HG02759 (cell line): ENCODE results near the gene PDE8A.

Experiments used
- ATAC-seq: cut with Tn5 transposase; IDR thresholded peaks from one replicate; pipeline ENCODE4 v1.9.1; 2021; ENCODE audit warnings: mild to moderate bottlenecking, moderate library complexity; ENCODE audit not compliant: unreplicated experiment

Gene PDE8A

DNA sequence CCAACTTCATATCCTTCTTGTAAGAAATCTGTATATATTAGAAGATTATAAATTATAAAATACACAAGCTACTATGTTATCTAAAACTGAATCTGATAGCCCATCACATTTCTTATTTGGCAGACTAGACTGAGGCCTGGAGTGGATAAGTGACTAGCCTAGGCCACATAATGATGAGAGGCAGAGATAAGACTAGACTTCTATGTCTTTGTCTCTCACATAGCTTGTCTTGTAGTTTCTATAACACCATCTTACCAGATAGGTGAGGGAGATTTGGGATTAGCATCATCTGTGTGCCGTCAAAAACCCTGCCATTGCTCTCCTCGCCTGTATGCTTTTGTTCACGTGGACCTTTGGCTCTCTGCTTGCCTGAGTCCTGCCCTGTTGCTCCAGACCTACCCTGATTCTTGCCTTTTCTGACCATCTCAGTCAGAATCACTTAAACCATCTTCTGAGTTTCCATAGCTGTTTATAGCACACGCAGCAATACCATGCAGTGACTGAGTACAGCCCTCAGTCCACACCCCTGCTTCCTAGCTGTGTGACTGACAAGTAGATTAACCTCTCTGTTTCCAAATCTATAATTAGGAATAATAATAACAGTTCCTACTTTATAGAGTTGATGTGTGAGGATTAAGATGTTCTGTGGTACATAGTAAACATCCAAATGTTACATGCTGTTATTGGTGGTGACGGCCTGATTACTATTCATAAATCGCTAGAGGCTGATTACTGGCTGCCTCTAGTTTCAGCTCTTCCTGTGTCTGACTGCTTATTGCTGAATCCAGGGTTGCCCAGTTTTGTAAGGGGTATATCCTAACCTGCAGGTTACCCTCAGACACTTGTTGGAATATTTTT lies 49.7 kb downstream of the PDE8A start:
- ATAC-seq: no peak

DNA sequence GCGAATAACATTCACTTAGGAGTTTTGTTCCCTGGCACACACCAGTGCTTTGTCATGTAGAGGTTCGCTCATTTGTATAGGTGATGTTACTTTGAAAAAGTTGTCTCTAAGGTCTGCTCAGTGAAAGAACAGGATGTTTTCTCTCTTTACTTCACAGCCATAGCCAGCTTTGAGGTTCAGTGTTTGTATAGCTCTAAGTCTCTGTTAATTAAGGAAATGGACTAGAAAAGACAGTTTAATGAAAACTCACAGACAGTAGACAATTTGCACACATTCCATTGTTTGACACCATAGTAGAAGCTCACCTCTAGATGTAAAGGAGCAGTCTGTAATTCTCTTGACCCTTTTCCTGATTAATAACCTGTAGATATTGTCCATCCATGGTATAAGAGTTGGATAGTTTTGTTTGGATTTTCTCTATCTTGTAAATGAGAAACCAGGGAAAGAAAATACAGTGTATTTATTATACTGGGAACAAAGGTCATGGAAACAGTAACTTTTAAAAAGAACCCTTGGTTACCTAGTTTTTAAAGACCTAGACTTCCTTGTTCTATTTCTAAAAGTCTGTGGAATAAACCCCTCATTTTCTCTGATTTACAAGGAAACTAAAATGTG lies 50.4 kb downstream of the PDE8A start:
- ATAC-seq: no peak

DNA sequence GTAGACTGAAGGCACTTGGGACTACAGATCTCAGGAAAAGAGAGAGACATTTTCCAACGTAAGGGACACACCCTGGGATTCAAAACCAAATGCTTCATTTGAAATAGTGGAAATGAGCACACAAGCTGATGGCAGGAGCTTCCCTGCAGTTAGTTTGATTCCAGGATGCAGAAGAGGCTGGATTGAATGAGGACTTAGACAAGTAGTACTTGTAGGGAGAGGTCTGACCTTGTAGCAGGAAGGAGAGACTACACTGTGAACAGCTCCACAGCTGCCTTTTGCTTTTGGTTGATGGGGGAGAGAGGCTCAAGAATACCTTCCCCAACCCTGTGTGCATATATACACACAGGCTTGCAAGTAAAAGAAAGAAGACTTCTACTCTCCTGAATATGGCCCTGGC lies 51.5 kb downstream of the PDE8A start:
- no peak for ATAC-seq

DNA sequence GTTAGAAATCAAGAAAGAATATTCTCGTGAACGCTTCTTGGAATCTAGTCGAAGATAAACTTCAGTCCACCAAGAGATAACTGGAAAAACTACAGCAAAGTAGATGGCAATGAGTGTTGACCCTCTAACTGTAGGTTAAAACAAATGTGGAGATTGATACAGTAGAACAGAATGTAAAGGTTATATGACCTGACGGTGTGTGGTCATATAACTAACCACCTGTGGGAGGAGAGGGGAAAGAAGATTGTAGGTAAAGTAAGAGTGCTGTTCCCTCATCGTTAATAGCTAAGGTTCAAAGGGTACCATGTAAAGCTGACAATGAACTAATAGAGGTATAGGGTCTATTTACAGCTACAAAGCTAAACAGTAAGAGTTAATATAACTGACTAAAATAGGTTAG lies 52.6 kb downstream of the PDE8A start:
- no peak for ATAC-seq

DNA sequence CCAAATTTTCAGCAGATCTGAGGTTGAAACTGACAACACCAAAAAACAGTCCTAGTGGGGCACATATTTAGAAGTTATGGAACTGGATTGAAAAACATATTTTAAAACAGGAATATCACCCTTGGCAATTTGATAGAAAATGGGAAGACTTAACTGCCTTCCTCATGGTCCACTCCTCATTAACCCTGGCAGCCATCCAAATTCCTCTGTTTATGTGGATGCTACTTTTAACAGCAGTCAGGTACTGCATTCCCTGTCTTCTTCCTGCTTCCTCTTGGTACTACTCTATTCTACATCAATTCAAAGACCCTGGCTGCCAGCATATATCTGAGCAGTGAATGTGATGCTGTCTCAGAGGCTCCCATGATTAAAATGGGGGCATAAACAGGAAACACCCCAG lies 54.3 kb downstream of the PDE8A start:
- ATAC-seq: no peak

DNA sequence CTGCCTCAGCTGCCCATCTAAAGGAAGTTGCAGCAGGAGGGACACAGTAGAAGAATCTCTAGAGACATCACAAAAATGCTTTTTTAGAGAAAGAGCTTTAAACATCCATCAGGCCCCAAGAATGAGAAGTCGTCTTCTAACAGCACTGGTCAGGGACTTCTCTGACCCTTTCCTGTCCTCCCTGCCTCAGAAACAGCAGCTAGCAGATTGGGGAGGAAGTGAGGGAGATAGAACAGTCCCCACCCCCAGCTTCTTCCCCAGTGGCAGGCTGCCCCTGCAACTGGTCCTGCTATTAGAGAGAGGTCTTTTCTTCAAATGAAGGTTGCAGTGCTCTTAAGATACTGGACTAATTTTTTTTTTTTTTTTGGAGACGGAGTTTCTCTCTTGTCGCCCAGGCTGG lies 55.1 kb downstream of the PDE8A start:
- peak; percentile 45 for ATAC-seq

DNA sequence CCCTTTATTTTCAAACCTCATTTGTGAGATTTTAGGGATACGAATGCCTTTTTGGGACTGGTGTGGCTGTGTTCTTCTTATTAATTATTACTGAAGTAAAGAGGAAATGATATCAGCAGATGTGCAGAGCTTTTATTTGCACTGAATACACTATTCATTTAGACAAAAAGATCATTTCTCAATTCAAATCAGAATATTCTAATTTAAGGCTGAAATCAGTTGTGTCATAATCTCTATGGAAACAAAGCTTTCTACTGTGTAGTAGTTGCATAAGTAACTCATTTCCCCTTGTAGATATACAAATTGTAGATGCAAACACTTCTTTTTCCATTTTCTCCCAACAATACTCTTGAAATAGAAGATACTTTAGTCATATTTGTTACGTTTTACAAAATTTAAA lies 56.0 kb downstream of the PDE8A start:
- no peak for ATAC-seq

DNA sequence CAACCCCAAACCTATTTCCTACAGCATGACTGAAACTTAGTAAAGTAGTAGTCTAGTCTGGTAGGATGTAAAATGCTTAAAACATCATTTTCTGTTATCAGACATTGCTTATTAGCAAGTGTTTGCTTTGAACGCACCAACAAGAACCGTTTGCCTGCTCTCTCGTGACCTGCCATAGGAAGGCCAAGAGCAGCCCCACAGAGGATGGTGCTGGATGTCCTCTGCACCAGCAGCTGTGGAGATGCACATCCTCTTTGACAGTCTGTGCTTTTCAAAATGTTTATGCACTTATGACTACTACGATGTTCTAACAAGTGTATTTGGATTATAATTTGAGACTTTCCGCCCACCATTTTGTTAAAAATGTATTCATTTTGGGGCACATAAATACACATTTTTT lies 59.6 kb downstream of the PDE8A start:
- no peak for ATAC-seq

DNA sequence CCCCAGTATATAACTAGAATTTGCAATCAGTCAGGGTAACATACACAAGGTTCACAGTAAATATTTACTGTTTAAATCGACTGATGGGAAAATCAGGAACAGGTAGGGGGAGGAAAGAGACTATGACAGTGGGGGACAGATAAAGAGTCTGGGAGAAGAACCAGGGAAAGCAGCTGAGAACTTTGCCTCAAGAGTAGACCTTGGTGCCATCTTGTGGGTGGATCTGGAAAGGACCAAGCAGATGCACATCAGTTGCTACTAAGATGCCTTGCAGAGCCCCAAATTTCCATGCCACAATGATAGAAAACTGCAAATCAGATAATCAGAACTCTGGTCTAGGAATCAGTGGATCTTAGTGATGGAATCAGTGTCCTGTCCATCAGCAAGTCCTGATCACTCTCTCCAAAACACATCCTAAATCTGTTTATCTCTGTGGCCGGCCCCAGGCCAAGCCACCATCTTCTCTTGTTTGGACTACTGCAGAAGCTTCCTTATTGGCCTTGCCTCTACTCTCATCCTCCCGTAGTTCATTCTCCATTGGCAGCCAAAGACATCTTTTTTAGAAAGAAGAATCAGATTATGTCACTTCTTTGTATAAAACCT lies 62.7 kb downstream of the PDE8A start:
- ATAC-seq: no peak

DNA sequence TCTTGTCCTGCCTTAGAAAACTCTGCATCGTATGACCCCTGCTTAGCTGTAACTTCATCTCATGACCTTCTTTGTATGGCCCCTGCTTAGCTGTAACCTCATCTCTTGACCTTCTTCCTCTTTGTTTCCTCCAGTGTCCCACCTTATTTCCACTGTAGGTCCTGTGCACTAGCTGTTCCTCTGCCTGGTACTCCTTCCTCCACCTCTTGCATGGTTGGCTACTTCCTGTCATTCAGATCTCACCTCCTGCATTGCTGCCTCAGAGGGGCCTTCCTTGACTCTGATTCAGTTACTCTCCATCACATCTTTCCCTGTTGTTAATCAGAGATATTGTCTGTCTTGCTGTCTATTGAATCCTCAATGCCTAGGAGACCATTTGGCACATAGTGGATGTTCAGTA lies 63.2 kb downstream of the PDE8A start:
- ATAC-seq: no peak

DNA sequence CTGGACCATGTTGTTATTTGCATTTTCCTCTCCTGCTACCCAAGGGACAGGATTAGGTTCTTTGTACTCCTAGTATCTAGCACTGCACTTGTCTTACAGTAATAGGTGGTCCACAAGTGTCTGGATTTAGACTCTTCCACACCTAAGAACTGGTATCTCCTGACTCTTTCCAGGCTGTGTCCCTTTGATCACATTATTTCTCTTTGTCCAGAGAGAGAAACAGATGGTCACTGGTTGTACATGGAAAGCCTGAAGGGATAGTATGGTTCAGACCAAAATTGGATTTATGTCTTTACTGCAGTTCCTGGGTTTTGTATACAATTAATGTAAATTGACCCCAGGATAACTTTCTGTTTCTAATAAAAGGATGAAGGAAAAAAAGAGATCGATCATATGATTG lies 64.0 kb downstream of the PDE8A start:
- no peak for ATAC-seq

DNA sequence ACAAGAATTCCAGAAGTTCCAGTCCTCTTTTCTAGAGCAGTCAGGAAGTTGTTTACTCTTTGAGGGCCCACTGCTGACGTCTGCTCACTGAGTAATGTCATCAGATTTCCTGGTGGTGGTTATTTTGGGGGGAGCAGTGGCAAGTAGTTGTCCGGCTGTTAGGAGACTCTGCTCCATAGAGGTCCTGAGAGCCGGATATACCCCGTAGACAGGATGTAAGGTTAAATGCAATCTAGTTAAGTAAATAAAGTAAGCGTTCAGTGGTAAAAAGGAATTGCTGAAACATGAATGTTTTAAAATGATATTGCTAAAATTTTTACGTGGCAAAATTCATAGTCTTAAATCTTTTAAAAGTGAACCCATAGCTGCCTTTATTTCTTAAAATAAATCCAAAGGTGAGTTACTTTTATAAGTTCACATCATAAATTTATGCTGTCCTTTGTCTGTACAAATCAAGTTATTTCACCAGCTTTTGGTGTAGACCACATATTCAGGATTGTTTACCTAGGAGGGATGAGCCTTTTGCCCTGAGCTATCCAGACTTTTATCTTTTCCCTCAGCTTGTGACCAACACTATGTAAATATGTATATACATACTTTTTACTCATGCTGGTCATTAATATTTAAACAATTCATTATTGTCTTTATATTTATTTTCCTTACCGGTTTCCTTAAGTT lies 65.8 kb downstream of the PDE8A start:
- no peak for ATAC-seq

DNA sequence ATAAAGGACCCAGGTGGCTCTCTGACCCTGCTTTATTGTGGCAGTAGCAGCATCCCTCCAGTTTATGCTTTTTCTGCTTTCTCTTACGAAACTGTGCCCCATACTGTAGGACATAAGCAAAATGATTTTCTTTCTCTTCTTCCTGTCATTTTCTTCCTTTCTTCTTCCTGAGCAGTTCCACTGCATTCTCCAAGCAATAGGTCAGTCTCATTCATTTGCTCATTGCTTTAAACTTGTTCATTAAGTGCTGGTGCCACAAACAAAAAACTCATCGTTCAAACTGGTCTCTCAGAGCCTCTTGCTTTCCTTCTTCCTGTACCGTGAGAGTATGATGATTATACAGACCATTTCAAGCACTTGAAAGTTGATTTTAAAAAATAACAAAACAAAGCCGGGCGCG lies 66.8 kb downstream of the PDE8A start:
- ATAC-seq: no peak

DNA sequence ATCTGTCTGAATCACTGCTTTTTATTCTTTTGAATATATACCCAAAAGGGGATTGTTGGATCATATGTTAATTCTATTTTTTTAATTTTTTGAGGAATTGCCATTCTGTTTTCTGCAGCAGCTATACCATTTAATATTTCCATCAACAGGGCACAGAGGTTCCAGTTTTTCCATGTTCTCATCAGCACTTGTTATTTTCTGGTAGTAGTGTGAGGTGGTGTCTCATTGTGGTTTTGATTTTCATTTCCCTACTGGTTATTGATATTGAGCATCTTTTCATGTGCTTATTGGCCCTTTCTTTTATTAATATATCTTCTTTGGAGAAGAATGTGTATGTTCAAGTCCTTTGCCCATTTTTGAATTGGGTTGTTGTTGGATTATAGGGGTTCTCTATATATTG lies 68.1 kb downstream of the PDE8A start:
- ATAC-seq: no peak

DNA sequence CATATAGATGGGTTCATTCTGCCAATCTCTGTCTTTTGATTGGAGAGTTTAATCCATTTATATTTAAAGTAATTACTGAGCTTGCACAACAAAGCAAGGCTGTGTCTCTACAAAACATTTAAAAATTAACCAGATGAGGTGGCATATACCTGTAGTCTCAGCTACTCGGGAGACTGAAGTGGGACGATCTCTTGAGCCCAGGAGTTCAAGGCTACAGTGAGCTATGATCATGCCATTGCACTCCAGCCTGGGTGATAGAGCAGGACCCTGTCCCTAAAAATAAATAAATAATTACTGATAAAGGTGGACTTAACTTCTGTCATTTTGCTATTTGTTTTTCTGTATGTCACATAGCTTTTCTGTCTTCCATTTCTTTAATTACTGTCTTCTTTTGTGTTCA lies 78.1 kb downstream of the PDE8A start:
- ATAC-seq: no peak

DNA sequence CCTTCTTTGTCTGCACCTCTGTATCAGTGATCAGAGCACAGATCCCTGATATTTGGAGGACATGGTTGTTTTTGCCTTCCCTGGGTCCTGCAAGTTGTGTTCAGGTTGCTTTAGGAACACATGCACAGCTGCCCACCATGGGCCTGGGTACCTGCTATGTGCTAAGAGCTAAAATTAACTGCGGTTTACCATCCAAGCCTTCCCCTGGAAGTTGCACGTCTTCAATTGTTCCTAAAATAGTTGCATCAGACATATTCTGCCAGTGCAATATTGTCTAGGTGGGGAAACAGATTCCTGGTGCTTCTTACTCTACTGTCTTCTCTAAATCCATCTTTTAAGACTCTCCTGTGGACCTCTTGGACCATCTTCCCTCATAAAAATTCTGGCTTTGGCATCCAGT lies 80.9 kb downstream of the PDE8A start:
- no peak for ATAC-seq

DNA sequence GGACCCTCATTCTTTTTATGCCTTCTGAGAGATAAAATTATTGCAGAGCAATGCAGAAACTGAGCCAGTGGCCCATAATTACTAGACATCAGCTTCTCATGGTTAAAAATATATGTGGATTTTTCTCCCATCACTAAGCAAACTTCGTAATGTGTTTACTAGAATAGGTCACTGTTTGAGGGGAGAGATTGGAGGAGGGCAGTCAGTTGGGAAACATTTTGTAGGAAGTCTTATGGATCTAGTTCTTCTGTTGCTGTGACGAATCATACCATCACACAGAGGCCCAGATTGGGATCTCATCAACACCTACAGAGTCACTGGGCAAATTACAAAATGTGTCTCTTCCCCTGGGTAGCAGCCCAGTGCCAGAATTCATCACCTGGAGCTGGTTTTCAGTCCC lies 81.4 kb downstream of the PDE8A start:
- ATAC-seq: no peak

DNA sequence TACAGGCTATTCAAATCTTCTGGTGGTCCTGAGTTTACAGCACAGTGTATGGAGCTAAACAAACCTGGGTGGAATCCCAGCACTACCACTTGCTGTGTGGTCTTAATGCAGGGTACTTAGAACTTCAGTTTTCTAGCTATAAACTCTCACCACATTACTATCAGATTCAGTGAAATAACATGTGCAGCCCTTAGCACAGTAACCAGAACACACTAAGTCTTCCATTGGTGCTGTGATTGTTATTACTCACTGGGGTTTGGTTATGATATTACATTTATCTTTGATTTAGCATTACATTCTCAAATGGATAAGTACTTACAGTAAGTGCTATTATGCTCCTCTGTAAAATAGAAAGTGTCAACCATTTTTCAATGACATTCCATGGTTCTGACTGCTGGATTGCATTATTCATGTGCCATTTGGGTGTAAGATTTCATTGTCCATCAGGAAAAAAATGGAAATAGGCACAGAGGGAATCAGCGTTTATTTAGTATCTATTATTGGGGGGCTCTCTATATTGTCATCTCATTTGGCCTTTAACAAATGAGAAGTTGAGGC lies 81.9 kb downstream of the PDE8A start:
- no peak for ATAC-seq

DNA sequence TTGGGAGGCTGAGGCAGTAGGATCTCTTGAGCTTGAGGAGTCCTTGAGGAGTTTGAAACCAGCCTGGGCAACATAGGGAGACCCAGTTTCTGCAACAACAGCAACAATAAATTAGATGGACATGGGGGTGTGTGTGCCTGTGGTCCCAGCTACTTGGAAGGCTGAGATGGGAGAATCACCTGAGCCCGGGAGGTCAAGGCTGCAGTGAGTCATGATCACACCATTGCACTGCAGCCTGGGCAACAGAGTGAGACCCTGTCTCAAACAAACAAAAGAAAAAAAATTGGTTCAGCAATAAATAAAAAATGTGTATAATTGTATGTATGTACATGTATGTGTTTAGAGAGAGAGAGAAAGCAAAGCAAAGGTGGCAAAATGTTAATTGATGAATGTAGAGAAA lies 83.1 kb downstream of the PDE8A start:
- ATAC-seq: no peak

DNA sequence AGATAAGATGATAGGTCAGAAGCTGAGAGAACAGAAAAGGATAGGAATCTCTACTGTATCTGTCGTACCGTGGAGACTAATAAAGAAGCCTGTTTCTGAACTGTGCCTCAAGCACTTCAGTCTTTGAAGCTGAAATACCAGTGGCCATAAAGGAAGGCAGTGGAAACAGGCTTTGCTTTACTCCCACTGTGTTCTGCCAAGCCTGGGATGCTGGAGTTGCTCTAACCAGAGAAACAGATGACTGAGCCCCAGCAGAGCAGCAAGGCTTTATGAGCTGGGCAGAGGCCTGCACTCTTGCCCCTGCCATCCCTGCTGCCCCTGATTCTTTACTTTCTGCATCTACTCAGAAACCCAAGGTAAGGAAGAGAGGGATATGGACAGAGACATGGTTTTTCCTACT lies 89.4 kb downstream of the PDE8A start:
- no peak for ATAC-seq

DNA sequence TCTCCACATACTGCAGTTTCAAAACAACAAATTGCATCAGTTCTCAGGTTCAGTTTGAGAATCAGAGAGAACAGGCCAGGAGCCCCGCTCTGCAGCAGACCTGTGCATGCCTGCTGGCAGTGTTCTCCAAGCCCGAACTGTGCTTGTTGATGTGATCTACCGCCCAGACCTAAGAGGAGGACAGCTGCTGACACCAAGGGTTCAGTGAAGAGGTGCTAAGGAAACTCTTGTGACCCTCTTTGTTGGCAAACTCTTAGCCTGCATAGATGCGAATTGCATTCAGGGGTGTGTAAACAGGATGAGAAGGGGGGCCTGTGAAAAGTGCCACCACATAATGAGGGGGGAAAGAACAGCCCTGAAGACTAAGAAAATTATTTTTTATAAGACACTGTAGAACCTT lies 89.8 kb downstream of the PDE8A start:
- ATAC-seq: no peak
